Heart left ventricle (tissue), 13 donors: ENCODE results near the gene REEP3.

Experiments used
- POLR2A ChIP-seq, 2 donors: fragments of 450-650 bp; IDR thresholded peaks; one replicate each; pipeline ENCODE4 v1.6.1; 2017; ENCODE audit warnings: antibody characterized with exemption in 2 of 2, mild to moderate bottlenecking in 2 of 2, moderate library complexity in 2 of 2
- TF ChIP-seq, protein P1 (sequence below), 12 donors: fragments of 200-600 bp; sonication (generic) in 4 of 12; IDR thresholded peaks; one replicate each; pipeline versions ENCODE4 v1.5.0 to v1.8.0; 2018 to 2022; ENCODE audit warnings: antibody characterized with exemption in 12 of 12, mild to moderate bottlenecking in 5 of 12
- donor health status: ischemic (EF 13 %, LVEDD 7.1; RV severe dilation, severe dysfunction).
- donor health status: DM: no; HTN: yes; CAD: no.
- donor health status: DM: no; HTN: no; CAD: no.
- donor health status: ischemic (EF 25% LVEDD 6.9; RV normal size, moderate dysfunction).
- donor health status: ischemic (EF 25% LVEDD 5.7; RV mildly dilated, moderate dysfunction).
- donor health status: ischemic (EF 35%, LVEDD 5.7; RV mildly dilated, moderate dysfunction).
- donor health status: nonischemic (EF 11% LVEDD 7.7; RV severe dilation, severe dysfunction).
- donor health status: DM: yes; HTN: yes; CAD: no.
- donor health status: PGD.
- donor health status: ischemic (EF 29% LVEDD 5.4; RV normal size, mild dysfunction).
- donor health status: nonischemic (EF 23%, LVEDD 6.1; RV moderate dilation, normal function).

- TF ChIP-seq, protein P1, sequence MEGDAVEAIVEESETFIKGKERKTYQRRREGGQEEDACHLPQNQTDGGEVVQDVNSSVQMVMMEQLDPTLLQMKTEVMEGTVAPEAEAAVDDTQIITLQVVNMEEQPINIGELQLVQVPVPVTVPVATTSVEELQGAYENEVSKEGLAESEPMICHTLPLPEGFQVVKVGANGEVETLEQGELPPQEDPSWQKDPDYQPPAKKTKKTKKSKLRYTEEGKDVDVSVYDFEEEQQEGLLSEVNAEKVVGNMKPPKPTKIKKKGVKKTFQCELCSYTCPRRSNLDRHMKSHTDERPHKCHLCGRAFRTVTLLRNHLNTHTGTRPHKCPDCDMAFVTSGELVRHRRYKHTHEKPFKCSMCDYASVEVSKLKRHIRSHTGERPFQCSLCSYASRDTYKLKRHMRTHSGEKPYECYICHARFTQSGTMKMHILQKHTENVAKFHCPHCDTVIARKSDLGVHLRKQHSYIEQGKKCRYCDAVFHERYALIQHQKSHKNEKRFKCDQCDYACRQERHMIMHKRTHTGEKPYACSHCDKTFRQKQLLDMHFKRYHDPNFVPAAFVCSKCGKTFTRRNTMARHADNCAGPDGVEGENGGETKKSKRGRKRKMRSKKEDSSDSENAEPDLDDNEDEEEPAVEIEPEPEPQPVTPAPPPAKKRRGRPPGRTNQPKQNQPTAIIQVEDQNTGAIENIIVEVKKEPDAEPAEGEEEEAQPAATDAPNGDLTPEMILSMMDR (IDR thresholded peaks at IDR 0.05), result no peak
- no peak for TF ChIP-seq POLR2A (IDR thresholded peaks at IDR 0.05)
Observed at GRCh38 chr10:63573068-63573697, 52.0 kb downstream of the REEP3 start.
